NT2/D1 (cell line): ENCODE measurements around the gene C17orf75.

Experiments used
- DNase-seq: peaks from one replicate; pipeline ENCODE4 v3.0.0-alpha.2; 2011; ENCODE audit warnings: low read depth, low spot score
- H3K27me3 ChIP-seq: 2 replicates; pipeline ENCODE4 v1.6.0; 2011; ENCODE audit warnings: mild to moderate bottlenecking; ENCODE audit not compliant: insufficient read length, insufficient read depth
- H3K36me3 ChIP-seq: 2 replicates; pipeline ENCODE4 v1.6.1; 2011; ENCODE audit warnings: mild to moderate bottlenecking, low read length, mixed read lengths; ENCODE audit not compliant: insufficient read depth, insufficient read length
- H3K4me1 ChIP-seq: 2 replicates; pipeline ENCODE4 v1.5.1; 2011; ENCODE audit not compliant: insufficient read depth, insufficient read length
- H3K4me3 ChIP-seq: 2 replicates; pipeline ENCODE4 v1.5.1; 2011; ENCODE audit warnings: low read depth; ENCODE audit not compliant: insufficient read length
- H3K9ac ChIP-seq: 2 replicates; pipeline ENCODE4 v1.6.0; 2011; ENCODE audit warnings: low read depth; ENCODE audit not compliant: insufficient read length
- H3K9me3 ChIP-seq: 2 replicates; pipeline ENCODE4 v1.5.1; 2011; ENCODE audit warnings: mild to moderate bottlenecking, low read length; ENCODE audit not compliant: insufficient read depth
- SUZ12 ChIP-seq: IDR thresholded peaks from 2 replicates; pipeline ENCODE4 v1.6.1; 2011; ENCODE audit not compliant: insufficient read length, insufficient read depth; ENCODE audit errors: extremely low read depth
- YY1 ChIP-seq: IDR thresholded peaks from 2 replicates; pipeline ENCODE4 v1.6.1; 2011; ENCODE audit not compliant: insufficient read length, insufficient read depth
- ZNF274 ChIP-seq: IDR thresholded peaks from 2 replicates; pipeline ENCODE4 v1.6.1; 2011; ENCODE audit warnings: mild to moderate bottlenecking, low read depth, low read length

Gene C17orf75

DNA sequence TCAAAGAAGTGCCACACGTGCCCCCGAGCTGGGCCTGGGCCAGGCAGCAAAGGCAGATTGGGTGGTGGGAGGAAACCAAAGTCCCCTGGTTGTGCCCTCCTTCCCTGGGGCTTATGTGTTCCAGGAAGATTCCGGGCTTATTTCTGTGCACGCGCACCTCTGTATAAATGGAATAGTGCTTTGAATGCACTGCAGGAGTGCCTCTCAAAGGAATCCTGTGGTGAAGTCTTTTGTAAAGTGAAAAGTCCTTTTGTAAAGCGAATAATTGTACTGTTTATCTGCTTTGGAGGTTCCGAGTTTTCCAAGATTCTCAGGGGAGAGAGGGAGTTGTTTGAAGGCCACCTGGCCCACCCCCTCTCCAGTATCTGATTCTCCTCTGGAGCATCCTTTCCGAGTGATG lies 26.8 kb downstream of the C17orf75 start:
- H3K9ac ChIP-seq = no peak overlapping the region
- DNase-seq = no peak
- TF ChIP-seq YY1 (no peak), SUZ12 (no peak), ZNF274 (no peak)
- no peak overlapping the region for H3K4me3 ChIP-seq
- no peaks in the 10 kb centered on the region for H3K36me3 ChIP-seq
- no peaks in the 10 kb centered on the region for H3K9me3 ChIP-seq
- H3K4me1 ChIP-seq = peaks cover 4% of the 10 kb centered on the region
- H3K27me3 ChIP-seq = no peaks in the 10 kb centered on the region

DNA sequence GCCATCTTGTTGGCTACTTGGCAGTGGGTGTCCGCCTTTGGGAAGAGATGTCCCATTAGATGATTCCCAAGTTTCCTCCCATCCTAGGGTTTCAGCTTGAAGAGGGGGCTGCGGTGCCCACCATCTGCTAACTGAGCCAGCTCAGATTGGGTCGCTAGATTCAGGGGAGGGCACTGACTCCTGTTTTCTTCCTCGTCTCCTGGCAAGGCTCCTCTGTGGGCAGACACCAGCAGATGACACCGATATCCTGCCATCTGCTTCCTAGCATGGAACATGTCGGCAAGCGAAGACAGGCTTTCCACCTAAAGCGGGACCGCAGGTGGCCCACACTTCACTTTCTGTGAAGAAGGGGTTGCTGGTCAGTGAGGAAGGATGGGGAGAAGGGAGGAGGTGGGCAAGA lies 27.3 kb downstream of the C17orf75 start:
- no peak for DNase-seq
- Histone ChIP-seq H3K27me3 (no peaks in the 10 kb centered on the region), H3K9ac (no peak overlapping the region), H3K4me3 (no peak overlapping the region), H3K4me1 (peaks cover 4% of the 10 kb centered on the region), H3K36me3 (no peaks in the 10 kb centered on the region), H3K9me3 (no peaks in the 10 kb centered on the region)
- TF ChIP-seq SUZ12 (no peak), YY1 (no peak), ZNF274 (no peak)

- H3K36me3 ChIP-seq = no peaks in the 10 kb centered on the region
- H3K4me1 ChIP-seq = peaks cover 3% of the 10 kb centered on the region
- H3K27me3 ChIP-seq = no peaks in the 10 kb centered on the region
- no peak for TF ChIP-seq YY1
- no peak for TF ChIP-seq ZNF274
- no peak for TF ChIP-seq SUZ12
- H3K9me3 ChIP-seq = no peaks in the 10 kb centered on the region
- H3K4me3 ChIP-seq = no peak overlapping the region
- H3K9ac ChIP-seq = no peak overlapping the region
- DNase-seq = no peak
Measured at GRCh38 chr17:32311028-32311536, 30.9 kb downstream of the C17orf75 start.

- peaks cover 10% of the 10 kb centered on the region for H3K4me1 ChIP-seq
- H3K27me3 ChIP-seq = no peaks in the 10 kb centered on the region
- DNase-seq = no peak
- H3K9ac ChIP-seq = no peak overlapping the region
- no peak overlapping the region for H3K4me3 ChIP-seq
- H3K36me3 ChIP-seq = no peaks in the 10 kb centered on the region
- H3K9me3 ChIP-seq = no peaks in the 10 kb centered on the region
- TF ChIP-seq ZNF274 (no peak), SUZ12 (no peak), YY1 (no peak)
Measured at GRCh38 chr17:32307658-32308057, 34.3 kb downstream of the C17orf75 start.

- no peak overlapping the region for H3K4me3 ChIP-seq
- no peak for TF ChIP-seq ZNF274
- no peak for TF ChIP-seq YY1
- no peak for TF ChIP-seq SUZ12
- no peak overlapping the region for H3K9ac ChIP-seq
- H3K4me1 ChIP-seq = peaks cover 10% of the 10 kb centered on the region
- no peaks in the 10 kb centered on the region for H3K36me3 ChIP-seq
- H3K9me3 ChIP-seq = no peaks in the 10 kb centered on the region
- no peak for DNase-seq
- no peaks in the 10 kb centered on the region for H3K27me3 ChIP-seq
Measured at GRCh38 chr17:32305049-32305448, 36.9 kb downstream of the C17orf75 start.

DNA sequence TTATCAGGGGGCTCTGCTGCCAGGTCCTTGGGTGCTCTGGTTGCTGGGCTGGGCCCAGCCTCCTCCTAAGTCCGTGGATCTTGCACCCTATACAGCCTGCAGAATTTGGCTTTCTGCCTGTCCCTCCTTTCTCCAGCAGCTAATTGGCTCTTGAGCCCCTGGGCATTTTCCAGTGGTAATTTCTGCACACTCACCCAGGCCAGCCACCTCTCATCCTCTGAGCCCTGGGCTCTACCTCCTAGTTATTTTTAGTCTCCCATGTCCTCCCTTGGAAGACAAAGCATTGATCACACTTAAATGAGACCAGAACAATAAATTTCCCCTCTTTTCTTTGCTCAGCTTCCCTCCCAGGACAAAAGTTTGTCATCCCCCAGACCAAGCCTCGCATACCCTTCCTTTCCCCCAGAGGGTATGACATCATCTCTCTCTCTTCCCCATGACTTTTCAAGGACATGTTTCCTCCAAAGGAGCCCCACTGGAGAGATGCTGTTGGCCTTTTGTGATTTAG lies 38.1 kb downstream of the C17orf75 start:
- DNase-seq = no peak
- TF ChIP-seq ZNF274 (no peak), YY1 (no peak), SUZ12 (no peak)

GRCh38 chr17:32302860-32303649 lies 38.9 kb downstream of the C17orf75 start:
- Histone ChIP-seq H3K4me3 (no peak overlapping the region), H3K9me3 (no peaks in the 10 kb centered on the region), H3K27me3 (no peaks in the 10 kb centered on the region), H3K9ac (peak overlapping the region; percentile 56), H3K4me1 (peaks cover 10% of the 10 kb centered on the region), H3K36me3 (no peaks in the 10 kb centered on the region)
- DNase-seq = peak; percentile 77
- TF ChIP-seq YY1 (no peak), SUZ12 (no peak), ZNF274 (no peak)

More for the DNA sequence above, 38.1 kb downstream of the C17orf75 start:
- H3K9ac ChIP-seq = peak overlapping the region; percentile 57
- H3K27me3 ChIP-seq = no peaks in the 10 kb centered on the region
- H3K9me3 ChIP-seq = no peaks in the 10 kb centered on the region
- H3K36me3 ChIP-seq = no peaks in the 10 kb centered on the region
- peaks cover 10% of the 10 kb centered on the region for H3K4me1 ChIP-seq
- H3K4me3 ChIP-seq = no peak overlapping the region
